ENCODE results near the gene LAMP2.
A peak's percentile ranks its signal among the peaks of the same experiment; 100 is the strongest.

Gene LAMP2

GRCh38 chrX:120408168-120408567, 60.9 kb downstream of the LAMP2 start:
- H3K4me3 ChIP-seq (ENCODE audit: control insufficient read depth, low read depth, low read length), result no peak overlapping the region
- no peak for TF ChIP-seq CTCF (conservative IDR thresholded peaks at IDR 0.05; ENCODE audit: control insufficient read depth, insufficient read depth, low read depth, low read length)
- no peak for DNase-seq (ENCODE audit: low read depth)

- no peak for DNase-seq (ENCODE audit: low read depth)
- TF ChIP-seq CTCF (conservative IDR thresholded peaks at IDR 0.05; ENCODE audit: control insufficient read depth, insufficient read depth, low read depth, low read length), result no peak
- no peak overlapping the region for H3K4me3 ChIP-seq (ENCODE audit: control insufficient read depth, low read depth, low read length)
Observed at GRCh38 chrX:120406638-120407037, 62.5 kb downstream of the LAMP2 start.

- peak; percentile 5 for DNase-seq (ENCODE audit: low read depth)
- TF ChIP-seq CTCF (conservative IDR thresholded peaks at IDR 0.05; ENCODE audit: control insufficient read depth, insufficient read depth, low read depth, low read length), result no peak
Observed at GRCh38 chrX:120402369-120402768, 66.7 kb downstream of the LAMP2 start.

GRCh38 chrX:120401301-120401700, 67.8 kb downstream of the LAMP2 start:
- no peak for DNase-seq (ENCODE audit: low read depth)
- H3K4me3 ChIP-seq (ENCODE audit: control insufficient read depth, low read depth, low read length), result no peak overlapping the region
- no peak for TF ChIP-seq CTCF (conservative IDR thresholded peaks at IDR 0.05; ENCODE audit: control insufficient read depth, insufficient read depth, low read depth, low read length)

More at GRCh38 chrX:120402369-120402768, 66.7 kb downstream of the LAMP2 start:
- H3K4me3 ChIP-seq (ENCODE audit: control insufficient read depth, low read depth, low read length), result no peak overlapping the region

GRCh38 chrX:120380699-120381098, 88.4 kb downstream of the LAMP2 start:
- H3K4me3 ChIP-seq (ENCODE audit: control insufficient read depth, low read depth, low read length), result no peak overlapping the region
- TF ChIP-seq CTCF (conservative IDR thresholded peaks at IDR 0.05; ENCODE audit: control insufficient read depth, insufficient read depth, low read depth, low read length), result peak; percentile 28
- DNase-seq (ENCODE audit: low read depth), result peak; percentile 9

- TF ChIP-seq CTCF (conservative IDR thresholded peaks at IDR 0.05; ENCODE audit: control insufficient read depth, insufficient read depth, low read depth, low read length), result no peak
Observed at GRCh38 chrX:120379937-120380681, 89.0 kb downstream of the LAMP2 start.

More at GRCh38 chrX:120379937-120380681, 89.0 kb downstream of the LAMP2 start:
- DNase-seq (ENCODE audit: low read depth), result no peak
- no peak overlapping the region for H3K4me3 ChIP-seq (ENCODE audit: control insufficient read depth, low read depth, low read length)

All from fibroblast of mammary gland (primary cell).